ENCODE results near the gene PBX4. TPM values are rescaled to one million over a fixed set of nuclear protein-coding genes. Genes with fewer than 3 reads are reported as not detected.
A peak's percentile ranks its signal among the peaks of the same experiment; 100 is the strongest.

PBX4 gene
- total RNA-seq, 6 experiments from 2014 or later = 0.23 to 0.40 (median 0.30) TPM; not detected in 1

GRCh38 chr19:19526581-19527370 is 91.7 kb downstream of the PBX4 start:
- no peak for DNase-seq
- TF ChIP-seq, protein P1, sequence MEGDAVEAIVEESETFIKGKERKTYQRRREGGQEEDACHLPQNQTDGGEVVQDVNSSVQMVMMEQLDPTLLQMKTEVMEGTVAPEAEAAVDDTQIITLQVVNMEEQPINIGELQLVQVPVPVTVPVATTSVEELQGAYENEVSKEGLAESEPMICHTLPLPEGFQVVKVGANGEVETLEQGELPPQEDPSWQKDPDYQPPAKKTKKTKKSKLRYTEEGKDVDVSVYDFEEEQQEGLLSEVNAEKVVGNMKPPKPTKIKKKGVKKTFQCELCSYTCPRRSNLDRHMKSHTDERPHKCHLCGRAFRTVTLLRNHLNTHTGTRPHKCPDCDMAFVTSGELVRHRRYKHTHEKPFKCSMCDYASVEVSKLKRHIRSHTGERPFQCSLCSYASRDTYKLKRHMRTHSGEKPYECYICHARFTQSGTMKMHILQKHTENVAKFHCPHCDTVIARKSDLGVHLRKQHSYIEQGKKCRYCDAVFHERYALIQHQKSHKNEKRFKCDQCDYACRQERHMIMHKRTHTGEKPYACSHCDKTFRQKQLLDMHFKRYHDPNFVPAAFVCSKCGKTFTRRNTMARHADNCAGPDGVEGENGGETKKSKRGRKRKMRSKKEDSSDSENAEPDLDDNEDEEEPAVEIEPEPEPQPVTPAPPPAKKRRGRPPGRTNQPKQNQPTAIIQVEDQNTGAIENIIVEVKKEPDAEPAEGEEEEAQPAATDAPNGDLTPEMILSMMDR (IDR thresholded peaks at IDR 0.05) = no peak
- H3K27me3 Mint-ChIP-seq (ENCODE audit: insufficient read depth) = no peaks in the 10 kb centered on the region; the same call in 1 of the 2 replicates
- H3K27ac Mint-ChIP-seq = no peak overlapping the region
- H3K4me1 Mint-ChIP-seq (ENCODE audit: low read depth) = peaks cover 18% of the 10 kb centered on the region
- no peak overlapping the region for H3K4me3 Mint-ChIP-seq
- no peaks in the 10 kb centered on the region for H3K36me3 Mint-ChIP-seq (ENCODE audit: low read depth)
- H3K9me3 Mint-ChIP-seq = no peaks in the 10 kb centered on the region

DNA sequence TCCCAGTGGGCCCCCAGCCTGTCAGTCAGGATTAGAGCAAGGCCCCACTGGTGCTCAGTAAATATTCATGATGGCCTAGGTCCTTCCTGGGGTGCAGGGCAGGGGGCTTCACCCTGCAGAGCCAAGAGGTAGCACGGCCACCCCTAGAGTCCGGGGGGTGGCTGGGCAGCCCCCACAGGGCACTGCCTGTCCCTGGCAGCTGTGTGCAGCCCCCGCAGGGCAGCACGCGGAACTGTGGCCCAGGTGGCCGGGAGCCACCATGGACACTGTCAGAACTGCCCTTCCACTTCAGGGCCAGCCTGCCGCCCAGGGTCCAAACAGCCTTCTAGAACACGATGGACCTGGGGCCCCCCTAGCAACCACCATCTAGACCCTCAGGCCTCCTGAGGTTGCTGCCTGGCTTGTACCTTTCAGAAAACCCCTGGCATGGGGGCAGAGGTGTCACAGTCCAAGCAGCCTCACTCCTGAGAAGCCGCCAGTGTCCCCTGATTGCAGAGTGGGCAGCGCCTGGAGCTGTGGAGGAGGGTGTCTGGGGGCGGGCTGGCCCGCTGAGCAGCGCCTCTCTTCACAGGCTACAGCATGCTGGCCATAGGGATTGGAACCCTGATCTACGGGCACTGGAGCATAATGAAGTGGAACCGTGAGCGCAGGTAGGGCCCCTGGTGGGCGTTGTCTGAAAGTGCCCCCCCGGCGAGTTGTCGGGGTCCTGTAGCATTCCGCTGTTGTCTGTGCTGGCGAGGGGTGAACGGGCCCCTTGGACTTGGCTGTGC is 92.7 kb downstream of the PBX4 start:
- H3K27ac Mint-ChIP-seq = no peak overlapping the region
- peaks cover 3% of the 10 kb centered on the region for H3K36me3 Mint-ChIP-seq (ENCODE audit: low read depth)
- TF ChIP-seq, protein P1 (IDR thresholded peaks at IDR 0.05) = 0 out of 2 replicates have a peak, but pooled peaks have one; percentile 14
- H3K27me3 Mint-ChIP-seq (ENCODE audit: insufficient read depth) = no peaks in the 10 kb centered on the region; the same call in 1 of the 2 replicates
- no peak overlapping the region for H3K4me3 Mint-ChIP-seq
- DNase-seq = no peak
- peaks cover 13% of the 10 kb centered on the region for H3K4me1 Mint-ChIP-seq (ENCODE audit: low read depth)
- H3K9me3 Mint-ChIP-seq = no peaks in the 10 kb centered on the region

GRCh38 chr19:19524053-19524452 is 94.4 kb downstream of the PBX4 start:
- H3K27me3 Mint-ChIP-seq (ENCODE audit: insufficient read depth) = no peaks in the 10 kb centered on the region
- no peak overlapping the region for H3K4me3 Mint-ChIP-seq
- H3K4me1 Mint-ChIP-seq (ENCODE audit: low read depth) = no peaks in the 10 kb centered on the region
- H3K9me3 Mint-ChIP-seq = no peaks in the 10 kb centered on the region
- DNase-seq = no peak
- H3K36me3 Mint-ChIP-seq (ENCODE audit: low read depth) = peaks cover 5% of the 10 kb centered on the region
- H3K27ac Mint-ChIP-seq = no peak overlapping the region
- TF ChIP-seq, protein P1 (IDR thresholded peaks at IDR 0.05) = no peak

DNA sequence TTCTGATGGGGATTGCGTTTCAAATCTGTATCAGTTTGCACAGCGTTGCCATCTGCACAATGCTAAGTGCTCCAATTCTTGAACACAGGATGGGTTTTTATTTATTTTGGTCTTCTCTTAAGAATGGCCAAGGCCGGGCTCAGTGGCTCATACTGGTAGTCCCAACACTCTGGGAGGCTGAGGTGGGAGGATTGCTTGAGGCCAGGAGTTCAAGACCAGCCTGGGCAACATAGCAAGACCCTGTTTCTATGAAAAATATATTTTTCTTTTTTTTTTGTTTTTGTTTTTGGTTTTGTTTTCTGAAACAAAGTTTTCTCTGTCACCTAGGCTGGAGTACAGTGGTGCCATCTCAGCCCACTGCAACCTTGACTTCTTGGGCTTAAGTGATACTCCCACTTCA is 95.3 kb downstream of the PBX4 start:
- H3K27ac Mint-ChIP-seq = no peak overlapping the region
- no peak overlapping the region for H3K4me3 Mint-ChIP-seq
- peaks cover 5% of the 10 kb centered on the region for H3K36me3 Mint-ChIP-seq (ENCODE audit: low read depth)

DNA sequence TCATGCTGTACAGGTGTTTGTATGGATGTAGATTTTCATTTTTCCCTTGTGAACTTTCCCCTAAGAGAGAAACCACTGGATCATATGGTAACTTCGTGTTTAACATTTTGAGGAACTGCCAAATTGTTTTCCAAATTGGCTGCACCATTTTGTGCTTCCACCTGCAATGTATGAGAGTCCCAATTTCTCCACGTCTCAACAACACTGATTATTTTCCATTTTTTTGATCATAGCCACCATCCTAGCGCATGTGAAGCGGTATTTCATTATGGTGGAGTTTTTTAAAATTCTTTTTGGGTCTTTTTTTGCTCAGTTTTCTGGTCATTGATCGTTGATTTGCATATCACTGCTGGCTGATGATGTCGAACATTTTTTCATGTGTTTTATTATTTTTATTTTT is 97.5 kb downstream of the PBX4 start:
- TF ChIP-seq, protein P1 (IDR thresholded peaks at IDR 0.05) = no peak
- no peaks in the 10 kb centered on the region for H3K4me1 Mint-ChIP-seq (ENCODE audit: low read depth)
- no peak for DNase-seq
- no peaks in the 10 kb centered on the region for H3K27me3 Mint-ChIP-seq (ENCODE audit: insufficient read depth)
- no peak overlapping the region for H3K4me3 Mint-ChIP-seq
- H3K9me3 Mint-ChIP-seq = no peaks in the 10 kb centered on the region
- H3K27ac Mint-ChIP-seq = no peak overlapping the region
- H3K36me3 Mint-ChIP-seq (ENCODE audit: low read depth) = peaks cover 5% of the 10 kb centered on the region

More for the DNA sequence above, 95.3 kb downstream of the PBX4 start:
- Mint-ChIP-seq H3K4me1 (ENCODE audit: low read depth) (no peaks in the 10 kb centered on the region), H3K27me3 (ENCODE audit: insufficient read depth) (no peaks in the 10 kb centered on the region), H3K9me3 (no peaks in the 10 kb centered on the region)
- TF ChIP-seq, protein P1 (IDR thresholded peaks at IDR 0.05) = no peak
- DNase-seq = no peak
